ENCODE measurements around the gene ZNF823. TPM values are rescaled to one million over a fixed set of nuclear protein-coding genes. Genes with fewer than 3 reads are reported as not detected.
A peak's percentile ranks its signal among the peaks of the same experiment; 100 is the strongest.

The ZNF823 gene
- total and polyA plus RNA-seq, 2 of the 13 experiments (the other 11 are each of a cell fraction or from before 2014, with no cell fraction given): 5.7 to 11.7 TPM

DNA sequence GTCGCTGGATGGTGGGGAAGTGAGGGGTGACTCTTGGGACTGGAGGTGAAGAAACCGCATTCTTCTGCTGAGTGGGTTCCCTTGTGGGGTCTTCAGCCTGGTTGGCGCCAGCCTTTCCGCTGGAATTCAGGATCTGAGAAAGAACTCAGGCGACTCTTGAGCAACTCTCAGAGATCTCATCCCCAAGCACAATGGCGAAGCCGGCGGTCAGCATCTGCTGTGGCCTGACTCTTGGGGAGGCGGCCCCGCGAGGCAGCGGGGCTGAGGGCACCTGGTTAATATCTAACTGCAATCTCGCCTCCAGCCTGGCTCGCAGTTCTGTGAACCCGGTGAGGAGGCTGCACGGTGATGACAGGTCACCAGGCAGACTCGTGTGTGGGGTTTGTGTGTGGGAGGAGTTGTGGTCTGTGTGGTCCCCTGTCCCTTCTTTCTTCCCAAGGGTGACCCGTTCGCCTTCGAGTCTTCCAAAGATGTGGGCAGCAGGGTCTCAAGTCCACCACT lies 28.9 kb upstream of the ZNF823 start (continued):
- TF ChIP-seq IRF9 (CRISPR knock-in tag; IDR thresholded peaks at IDR 0.05; ENCODE audit: borderline replicate concordance) (no peak), MLLT10 (CRISPR knock-in tag; IDR thresholded peaks at IDR 0.05) (no peak), ZNF569 (CRISPR knock-in tag; IDR thresholded peaks at IDR 0.05; ENCODE audit: borderline replicate concordance) (no peak), ZBTB10 (CRISPR knock-in tag; IDR thresholded peaks at IDR 0.05; ENCODE audit: borderline replicate concordance) (no peak), SNAPC2 (CRISPR knock-in tag; IDR thresholded peaks at IDR 0.05) (0 out of 2 replicates have a peak, but pooled peaks have one; percentile 40), EHMT2 (IDR thresholded peaks at IDR 0.05; ENCODE audit: borderline replicate concordance, low read depth, low read length) (no peak), ZNF891 (CRISPR knock-in tag; IDR thresholded peaks at IDR 0.05) (peak; percentile 18; the same call in 1 of the 2 replicates), KDM5A (IDR thresholded peaks at IDR 0.05; ENCODE audit: borderline replicate concordance, low read length) (no peak), ZNF850 (CRISPR knock-in tag; conservative IDR thresholded peaks at IDR 0.05) (no peak), LRRFIP1 (CRISPR knock-in tag; conservative IDR thresholded peaks at IDR 0.05) (no peak), MYC (CRISPR knock-in tag; IDR thresholded peaks at IDR 0.05; ENCODE audit: borderline replicate concordance) (peak; percentile 66; the same call in 1 of the 2 replicates), FOXJ3 (CRISPR knock-in tag; IDR thresholded peaks at IDR 0.05; ENCODE audit: borderline replicate concordance) (no peak), FOXA1 (IDR thresholded peaks at IDR 0.05) (no peak), FOXA1 (CRISPR knock-in tag; IDR thresholded peaks at IDR 0.05) (no peak), NFKBIZ (CRISPR knock-in tag; IDR thresholded peaks at IDR 0.05) (no peak)
- TF ChIP-seq, protein P1, sequence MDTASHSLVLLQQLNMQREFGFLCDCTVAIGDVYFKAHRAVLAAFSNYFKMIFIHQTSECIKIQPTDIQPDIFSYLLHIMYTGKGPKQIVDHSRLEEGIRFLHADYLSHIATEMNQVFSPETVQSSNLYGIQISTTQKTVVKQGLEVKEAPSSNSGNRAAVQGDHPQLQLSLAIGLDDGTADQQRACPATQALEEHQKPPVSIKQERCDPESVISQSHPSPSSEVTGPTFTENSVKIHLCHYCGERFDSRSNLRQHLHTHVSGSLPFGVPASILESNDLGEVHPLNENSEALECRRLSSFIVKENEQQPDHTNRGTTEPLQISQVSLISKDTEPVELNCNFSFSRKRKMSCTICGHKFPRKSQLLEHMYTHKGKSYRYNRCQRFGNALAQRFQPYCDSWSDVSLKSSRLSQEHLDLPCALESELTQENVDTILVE (CRISPR knock-in tag; IDR thresholded peaks at IDR 0.05): 0 out of 2 replicates have a peak, but pooled peaks have one; percentile 23
- TF ChIP-seq, protein P2, sequence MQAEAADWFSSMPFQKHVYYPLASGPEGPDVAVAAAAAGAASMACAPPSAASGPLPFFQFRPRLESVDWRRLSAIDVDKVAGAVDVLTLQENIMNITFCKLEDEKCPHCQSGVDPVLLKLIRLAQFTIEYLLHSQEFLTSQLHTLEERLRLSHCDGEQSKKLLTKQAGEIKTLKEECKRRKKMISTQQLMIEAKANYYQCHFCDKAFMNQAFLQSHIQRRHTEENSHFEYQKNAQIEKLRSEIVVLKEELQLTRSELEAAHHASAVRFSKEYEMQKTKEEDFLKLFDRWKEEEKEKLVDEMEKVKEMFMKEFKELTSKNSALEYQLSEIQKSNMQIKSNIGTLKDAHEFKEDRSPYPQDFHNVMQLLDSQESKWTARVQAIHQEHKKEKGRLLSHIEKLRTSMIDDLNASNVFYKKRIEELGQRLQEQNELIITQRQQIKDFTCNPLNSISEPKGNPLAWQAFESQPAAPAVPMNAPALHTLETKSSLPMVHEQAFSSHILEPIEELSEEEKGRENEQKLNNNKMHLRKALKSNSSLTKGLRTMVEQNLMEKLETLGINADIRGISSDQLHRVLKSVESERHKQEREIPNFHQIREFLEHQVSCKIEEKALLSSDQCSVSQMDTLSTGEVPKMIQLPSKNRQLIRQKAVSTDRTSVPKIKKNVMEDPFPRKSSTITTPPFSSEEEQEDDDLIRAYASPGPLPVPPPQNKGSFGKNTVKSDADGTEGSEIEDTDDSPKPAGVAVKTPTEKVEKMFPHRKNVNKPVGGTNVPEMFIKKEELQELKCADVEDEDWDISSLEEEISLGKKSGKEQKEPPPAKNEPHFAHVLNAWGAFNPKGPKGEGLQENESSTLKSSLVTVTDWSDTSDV (CRISPR knock-in tag; IDR thresholded peaks at IDR 0.05): no peak
- TF ChIP-seq, protein P3, sequence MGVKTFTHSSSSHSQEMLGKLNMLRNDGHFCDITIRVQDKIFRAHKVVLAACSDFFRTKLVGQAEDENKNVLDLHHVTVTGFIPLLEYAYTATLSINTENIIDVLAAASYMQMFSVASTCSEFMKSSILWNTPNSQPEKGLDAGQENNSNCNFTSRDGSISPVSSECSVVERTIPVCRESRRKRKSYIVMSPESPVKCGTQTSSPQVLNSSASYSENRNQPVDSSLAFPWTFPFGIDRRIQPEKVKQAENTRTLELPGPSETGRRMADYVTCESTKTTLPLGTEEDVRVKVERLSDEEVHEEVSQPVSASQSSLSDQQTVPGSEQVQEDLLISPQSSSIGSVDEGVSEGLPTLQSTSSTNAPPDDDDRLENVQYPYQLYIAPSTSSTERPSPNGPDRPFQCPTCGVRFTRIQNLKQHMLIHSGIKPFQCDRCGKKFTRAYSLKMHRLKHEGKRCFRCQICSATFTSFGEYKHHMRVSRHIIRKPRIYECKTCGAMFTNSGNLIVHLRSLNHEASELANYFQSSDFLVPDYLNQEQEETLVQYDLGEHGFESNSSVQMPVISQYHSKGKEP (CRISPR knock-in tag; IDR thresholded peaks at IDR 0.05): no peak
